Esophagus (tissue), 2 donors: ENCODE data around the gene MAFG. TPM values are rescaled to one million over a fixed set of nuclear protein-coding genes. Genes with fewer than 3 reads are reported as not detected.

Experiments
- H3K27ac ChIP-seq, 2 donors: one replicate each; pipeline ENCODE4 v1.5.1; 2013; ENCODE audit warnings: low read depth in 2 of 2, mild to moderate bottlenecking in 2 of 2, inconsistent platforms in 1 of 2, low read length in 1 of 2, moderate library complexity in 1 of 2
- H3K27me3 ChIP-seq, 2 donors: one replicate each; pipeline ENCODE4 v1.6.1; 2013; ENCODE audit warnings: low read length in 2 of 2, control low read depth in 1 of 2, mild to moderate bottlenecking in 1 of 2; ENCODE audit not compliant: insufficient read depth in 2 of 2, control insufficient read depth in 1 of 2
- H3K36me3 ChIP-seq, 2 donors: one replicate each; pipeline ENCODE4 v1.6.1; 2013; ENCODE audit warnings: low read length in 1 of 2; ENCODE audit not compliant: control insufficient read depth in 2 of 2, insufficient read depth in 2 of 2
- H3K4me1 ChIP-seq, 2 donors: one replicate each; pipeline ENCODE4 v1.6.1; 2013; ENCODE audit warnings: low read length in 1 of 2; ENCODE audit not compliant: control insufficient read depth in 2 of 2, insufficient read depth in 2 of 2
- H3K4me3 ChIP-seq, 2 donors: one replicate each; pipeline ENCODE4 v1.5.1; 2013; ENCODE audit warnings: low read length in 2 of 2, mild to moderate bottlenecking in 2 of 2, low read depth in 1 of 2, moderate library complexity in 1 of 2
- H3K9me3 ChIP-seq, 2 donors: one replicate each; pipeline ENCODE4 v1.6.1; 2013; ENCODE audit warnings: mild to moderate bottlenecking in 2 of 2, low read depth in 1 of 2, low read length in 1 of 2, moderate library complexity in 1 of 2; ENCODE audit not compliant: control insufficient read depth in 2 of 2, insufficient read depth in 1 of 2
- WGBS, 2 donors: extraction: QIAGEN DNeasy Blood & Tissue Kit; methylation state at CpG; one replicate each; pipeline ENCODE4 v1.1.7; 2013; 5-methylcytosine and 5-hydroxymethylcytosine counted together
- polyA plus RNA-seq, 2 donors: library from polyadenylated mRNA; stranded (reverse); fragments of 200-250 nt; gene quantifications; one replicate each; pipeline ENCODE4 v1.2.3, GENCODE V29; 2013
- donor health status: healthy with polysubstance abuse.
- donor health status: Bipolar disorder and iron deficiency.

Gene MAFG
- polyA plus RNA-seq, 2 donors: 10.3 to 11.9 TPM

- Histone ChIP-seq H3K4me1 (peaks cover 5 to 16% of the 10 kb centered on the region in 2 donors), H3K4me3 (peak overlapping the region; percentile 70 to 72), H3K27me3 (no peaks in the 10 kb centered on the region), H3K36me3 (peaks cover 3 to 67% of the 10 kb centered on the region in 2 donors), H3K27ac (peak overlapping the region; percentile 51 to 65), H3K9me3 (no peaks in the 10 kb centered on the region)
- WGBS, 2 donors: 34 to 39% methylated on average over 23 of the region's 23 CpGs
Observed at GRCh38 chr17:81909966-81910839, 17.3 kb downstream of the MAFG start.

DNA sequence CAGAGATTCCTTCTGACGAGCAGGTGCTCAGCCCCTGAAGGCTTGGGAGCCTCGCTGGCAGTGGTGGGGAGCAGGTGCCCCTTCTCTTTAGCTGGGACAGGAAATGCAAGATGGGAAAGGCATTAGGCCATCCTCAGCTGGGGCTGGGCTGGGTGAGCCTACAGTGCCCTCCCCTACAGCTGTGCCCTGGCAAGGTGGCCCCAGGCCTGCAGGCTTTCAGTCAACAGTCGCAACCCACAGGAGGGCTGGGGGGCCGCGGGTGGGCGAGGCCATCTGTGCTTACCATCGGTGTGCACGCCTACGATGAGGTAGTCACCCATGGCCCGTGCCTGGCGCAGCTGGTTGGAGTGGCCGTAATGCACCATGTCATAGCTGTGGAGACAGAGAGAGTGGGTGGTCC lies 18.3 kb downstream of the MAFG start:
- H3K27ac ChIP-seq: no peak overlapping the region
- peaks cover 5 to 14% of the 10 kb centered on the region in 2 donors for H3K4me1 ChIP-seq
- H3K36me3 ChIP-seq: peaks cover 3 to 66% of the 10 kb centered on the region in 2 donors
- H3K27me3 ChIP-seq: no peaks in the 10 kb centered on the region
- 90 to 95% methylated on average over 12 of the region's 12 CpGs for WGBS, 2 donors
- no peaks in the 10 kb centered on the region for H3K9me3 ChIP-seq
- no peak overlapping the region for H3K4me3 ChIP-seq

DNA sequence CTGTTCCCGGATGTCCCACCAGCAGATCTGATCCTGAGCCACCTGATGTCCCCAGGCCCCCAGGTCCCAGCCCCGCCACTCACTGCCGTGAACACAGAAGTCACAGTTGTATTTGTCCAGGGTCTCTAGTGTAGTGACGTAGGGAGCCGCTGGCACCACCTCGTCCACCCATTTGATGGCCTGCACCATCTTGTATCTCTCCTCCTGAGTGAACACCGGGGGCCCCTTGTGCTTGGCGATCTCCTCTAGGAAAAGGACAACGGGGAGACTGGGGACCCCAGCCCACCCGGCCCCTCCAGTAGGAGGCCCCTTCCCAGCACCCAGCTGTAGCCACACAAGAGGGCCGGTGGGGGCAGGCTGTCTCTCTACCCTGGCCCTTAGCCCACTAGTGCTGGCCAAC lies 18.7 kb downstream of the MAFG start:
- no peaks in the 10 kb centered on the region for H3K27me3 ChIP-seq
- peaks cover 3 to 65% of the 10 kb centered on the region in 2 donors for H3K36me3 ChIP-seq
- H3K9me3 ChIP-seq: no peaks in the 10 kb centered on the region
- peaks cover 5 to 14% of the 10 kb centered on the region in 2 donors for H3K4me1 ChIP-seq
- H3K4me3 ChIP-seq: no peak overlapping the region
- WGBS, 2 donors: 94% methylated on average over 11 of the region's 11 CpGs
- no peak overlapping the region for H3K27ac ChIP-seq

GRCh38 chr17:81907219-81908145 lies 20.1 kb downstream of the MAFG start:
- H3K27me3 ChIP-seq: no peaks in the 10 kb centered on the region
- H3K9me3 ChIP-seq: no peaks in the 10 kb centered on the region
- H3K4me1 ChIP-seq: peaks cover 7 to 16% of the 10 kb centered on the region in 2 donors
- 93 to 95% methylated on average over 26 of the region's 26 CpGs for WGBS, 2 donors
- H3K36me3 ChIP-seq: peaks cover 3 to 55% of the 10 kb centered on the region in 2 donors
- H3K27ac ChIP-seq: no peak overlapping the region
- H3K4me3 ChIP-seq: no peak overlapping the region

GRCh38 chr17:81906476-81907218 lies 20.9 kb downstream of the MAFG start:
- Histone ChIP-seq H3K36me3 (peaks cover 3 to 49% of the 10 kb centered on the region in 2 donors), H3K9me3 (no peaks in the 10 kb centered on the region), H3K27me3 (no peaks in the 10 kb centered on the region), H3K4me1 (peaks cover 10 to 19% of the 10 kb centered on the region in 2 donors), H3K4me3 (no peak overlapping the region), H3K27ac (no peak overlapping the region)
- WGBS, 2 donors: 89% methylated on average over 15 of the region's 15 CpGs

DNA sequence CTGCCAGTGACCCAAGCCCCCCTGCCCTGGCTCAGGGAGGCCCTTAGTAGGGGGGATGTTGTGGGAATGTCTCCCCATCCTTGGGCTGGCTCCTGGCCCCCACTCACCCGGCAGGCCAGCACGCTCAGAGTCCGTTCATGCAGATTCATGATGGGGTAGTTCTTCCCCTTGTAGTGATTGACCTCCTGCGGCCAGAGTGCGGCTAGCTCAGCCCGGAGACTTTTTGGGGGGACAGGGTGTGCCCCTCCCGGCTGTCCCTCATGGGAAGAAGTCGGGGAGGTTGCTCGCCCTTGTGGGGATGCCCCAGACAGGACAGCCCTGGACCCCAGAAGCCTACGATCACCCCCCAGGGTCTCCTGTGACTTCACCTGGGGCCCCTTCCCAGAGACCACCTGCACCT lies 21.5 kb downstream of the MAFG start:
- Histone ChIP-seq H3K27ac (no peak overlapping the region), H3K4me1 (peaks cover 10 to 21% of the 10 kb centered on the region in 2 donors), H3K36me3 (peaks cover 3 to 49% of the 10 kb centered on the region in 2 donors), H3K27me3 (no peaks in the 10 kb centered on the region), H3K9me3 (no peaks in the 10 kb centered on the region), H3K4me3 (no peak overlapping the region)
- 93 to 95% methylated on average over 10 of the region's 10 CpGs for WGBS, 2 donors

DNA sequence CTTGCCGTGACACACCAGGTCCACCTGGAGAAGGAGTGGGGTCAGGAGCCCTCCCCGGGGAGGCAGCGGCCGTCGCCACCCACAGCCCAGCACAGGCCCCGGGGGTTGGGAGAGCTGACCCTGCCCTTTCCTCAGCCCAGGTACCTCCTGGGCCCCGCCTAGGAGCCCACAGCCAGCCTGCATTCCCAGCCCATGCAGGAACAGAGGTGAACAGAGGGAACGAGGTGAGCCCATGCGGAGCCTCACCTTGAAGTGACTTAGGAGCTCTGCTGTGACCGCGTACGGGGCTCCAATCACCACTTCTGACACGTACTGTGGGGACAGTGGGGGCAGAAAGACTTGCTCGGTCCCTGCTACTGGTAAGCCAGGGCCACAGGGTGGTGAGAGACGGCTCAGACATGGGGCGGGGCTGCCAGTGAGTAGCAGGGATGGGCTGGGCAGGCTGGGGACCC lies 22.1 kb downstream of the MAFG start:
- no peak overlapping the region for H3K27ac ChIP-seq
- 91 to 93% methylated on average over 16 of the region's 16 CpGs for WGBS, 2 donors
- H3K27me3 ChIP-seq: no peaks in the 10 kb centered on the region
- H3K4me3 ChIP-seq: no peak overlapping the region
- no peaks in the 10 kb centered on the region for H3K9me3 ChIP-seq
- peaks cover 3 to 50% of the 10 kb centered on the region in 2 donors for H3K36me3 ChIP-seq
- H3K4me1 ChIP-seq: peaks cover 10 to 20% of the 10 kb centered on the region in 2 donors

DNA sequence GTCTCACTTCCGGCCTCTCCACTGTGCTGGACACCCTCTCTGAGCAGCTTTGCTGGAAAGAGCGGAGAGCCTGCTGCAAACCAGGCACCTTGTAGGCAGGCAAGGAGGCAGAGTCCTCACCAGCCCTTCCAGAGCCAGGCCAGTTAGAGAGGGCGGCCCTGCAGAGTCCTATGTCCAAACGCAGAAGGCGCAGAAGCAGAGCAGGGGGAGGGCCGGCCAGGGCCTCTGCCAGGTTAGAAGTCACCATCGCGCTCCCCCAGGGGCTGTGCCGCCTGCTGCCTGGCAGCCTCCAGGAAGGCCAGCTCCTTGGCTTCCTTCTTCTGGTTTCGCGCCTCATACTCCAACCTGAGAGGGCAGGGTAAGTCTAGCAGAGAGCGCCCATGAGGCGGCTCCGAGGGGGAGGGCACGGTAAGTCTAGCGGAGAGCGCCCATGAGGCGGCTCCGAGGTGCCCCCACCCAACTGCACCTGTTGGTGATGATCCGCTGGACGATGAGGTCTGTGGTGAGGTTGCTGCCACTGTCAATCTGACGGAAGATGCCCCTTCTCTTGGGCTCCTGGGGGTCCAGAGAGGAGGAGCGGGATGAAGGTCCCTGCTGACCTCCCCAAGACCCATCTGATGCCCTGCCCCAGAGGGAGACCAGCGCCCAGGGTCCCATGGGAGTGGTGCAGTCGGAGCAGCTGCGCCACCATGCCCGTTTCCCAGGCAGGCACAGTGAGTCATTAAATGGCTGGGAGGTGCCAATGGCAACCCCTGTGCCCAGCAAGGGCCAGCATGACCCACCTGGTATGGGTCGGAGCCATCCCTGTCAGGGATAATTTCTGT lies 22.7 kb downstream of the MAFG start:
- Histone ChIP-seq H3K27ac (no peak overlapping the region), H3K4me3 (no peak overlapping the region), H3K9me3 (no peaks in the 10 kb centered on the region), H3K27me3 (no peaks in the 10 kb centered on the region), H3K4me1 (peaks cover 5 to 14% of the 10 kb centered on the region in 2 donors), H3K36me3 (peaks cover 3 to 56% of the 10 kb centered on the region in 2 donors)
- 89 to 90% methylated on average over 27 to 28 of the region's 28 CpGs for WGBS, 2 donors
